Kasumi-1 (cell line): ENCODE results near the gene ZNF74.
"Not testable (repeated sequence)": the region's sequence is repeated elsewhere in the genome, so short reads cannot be mapped to it uniquely, and the experiment has no call there.

ENCODE experiments used
- DNase-seq, 2 experiments: peaks; one replicate each; lab custom pipeline; 2025; lab: John Stamatoyannopoulos, UW

Gene ZNF74

DNA sequence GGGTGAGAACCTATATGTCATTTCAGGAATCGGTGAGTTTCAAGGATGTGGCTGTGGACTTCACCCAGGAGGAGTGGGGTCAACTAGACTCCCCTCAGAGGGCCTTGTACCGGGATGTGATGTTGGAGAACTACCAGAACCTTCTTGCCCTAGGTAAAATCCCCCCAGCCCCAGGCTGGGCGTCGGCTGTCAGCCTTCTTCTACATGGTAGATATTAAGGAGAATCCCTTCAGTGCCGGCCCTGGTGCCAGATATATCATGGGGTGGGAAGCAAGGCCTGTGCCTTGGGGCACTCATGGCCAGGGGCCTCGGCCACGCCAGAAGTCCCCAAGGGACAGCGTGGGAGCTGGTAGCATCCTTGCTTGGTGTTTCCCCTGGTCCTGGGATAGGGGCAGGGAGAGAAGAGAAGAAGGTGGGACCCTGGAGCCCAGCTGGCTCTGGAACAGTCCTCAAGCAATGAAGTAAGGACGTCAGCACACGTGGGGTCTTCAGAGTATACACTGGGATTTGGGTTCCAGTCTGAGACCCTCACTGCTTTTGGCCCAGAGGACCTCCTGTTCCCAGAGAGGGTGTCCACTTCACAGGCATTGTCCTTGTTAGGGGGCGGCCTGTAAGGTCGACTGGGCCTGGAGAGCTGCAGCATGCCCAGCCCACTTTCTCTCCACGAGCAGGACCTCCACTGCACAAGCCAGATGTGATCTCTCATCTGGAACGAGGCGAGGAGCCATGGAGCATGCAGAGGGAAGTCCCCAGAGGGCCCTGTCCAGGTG lies 6.8 kb downstream of the ZNF74 start:
- DNase-seq = no peak

DNA sequence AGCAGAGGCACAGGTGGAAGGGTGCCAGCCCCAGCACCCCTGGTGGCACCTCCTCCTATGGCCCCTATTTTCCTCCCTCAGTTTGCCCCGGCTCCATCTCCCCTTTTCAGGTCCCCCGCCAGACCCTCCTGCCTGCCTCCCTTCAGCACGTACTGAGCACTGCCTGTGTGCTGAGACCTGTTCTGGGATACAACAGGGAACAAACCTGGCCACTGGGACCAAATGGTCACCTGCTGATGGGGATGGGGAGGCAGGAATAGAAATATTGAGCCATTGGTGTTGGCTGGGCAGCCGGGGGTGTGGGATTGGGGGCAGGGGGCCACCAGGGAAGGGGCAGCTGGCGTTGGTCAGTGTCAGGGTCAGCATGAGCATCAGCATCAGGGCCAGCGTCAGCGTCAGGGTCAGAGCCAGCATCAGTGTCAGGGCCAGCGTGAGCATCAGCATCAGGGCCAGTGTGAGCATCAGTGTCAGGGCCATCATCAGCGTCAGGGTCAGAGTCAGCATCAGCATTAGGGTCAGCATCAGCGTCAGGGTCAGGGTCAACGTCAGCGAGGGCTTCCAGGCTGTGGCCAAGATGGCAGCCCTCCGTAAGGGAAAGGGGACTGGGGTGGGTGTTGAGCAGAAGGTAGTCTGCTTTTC lies 7.5 kb downstream of the ZNF74 start:
- no peak for DNase-seq

DNA sequence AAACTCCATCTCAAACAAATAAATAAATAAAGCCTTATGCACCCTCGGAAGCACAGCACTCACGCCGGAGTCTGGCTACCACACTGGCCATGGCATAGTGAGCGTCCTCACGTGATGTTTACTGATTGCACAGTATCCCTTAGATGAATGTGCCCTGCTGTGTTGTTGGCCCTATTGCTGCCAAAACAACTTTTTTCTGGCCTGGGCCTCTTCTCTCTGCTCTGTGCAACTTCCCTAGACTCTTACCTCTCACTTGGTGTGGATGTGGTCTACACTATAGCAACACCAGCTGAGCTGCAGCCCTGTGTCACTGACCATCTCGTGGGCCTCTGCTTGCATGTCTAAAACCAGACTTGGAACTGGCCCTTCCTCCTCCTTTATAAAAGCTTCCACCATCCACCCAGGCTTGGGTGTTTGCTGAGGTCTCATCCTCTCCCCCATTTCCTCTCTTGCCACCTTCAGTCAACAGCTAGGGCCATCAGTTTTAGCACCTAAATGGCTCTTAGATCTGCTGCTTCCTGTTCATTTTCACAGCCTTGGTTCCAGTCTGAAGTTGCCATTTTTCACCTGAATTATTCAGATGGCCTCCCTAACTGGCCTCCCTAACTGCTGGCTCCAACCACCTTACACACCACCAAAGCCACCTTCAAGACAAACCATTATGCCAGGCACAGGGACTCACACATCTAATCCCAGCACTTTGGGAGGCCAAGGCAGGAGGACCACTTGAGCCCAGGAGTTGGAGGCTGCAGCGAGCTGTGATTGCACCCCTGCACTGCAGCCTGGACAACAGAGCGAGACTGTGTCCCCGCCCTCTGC lies 9.2 kb downstream of the ZNF74 start:
- DNase-seq = no peak

- no peak for DNase-seq
These were observed 9.8 kb downstream of the ZNF74 start for GRCh38 chr22:20403779-20404140.

DNA sequence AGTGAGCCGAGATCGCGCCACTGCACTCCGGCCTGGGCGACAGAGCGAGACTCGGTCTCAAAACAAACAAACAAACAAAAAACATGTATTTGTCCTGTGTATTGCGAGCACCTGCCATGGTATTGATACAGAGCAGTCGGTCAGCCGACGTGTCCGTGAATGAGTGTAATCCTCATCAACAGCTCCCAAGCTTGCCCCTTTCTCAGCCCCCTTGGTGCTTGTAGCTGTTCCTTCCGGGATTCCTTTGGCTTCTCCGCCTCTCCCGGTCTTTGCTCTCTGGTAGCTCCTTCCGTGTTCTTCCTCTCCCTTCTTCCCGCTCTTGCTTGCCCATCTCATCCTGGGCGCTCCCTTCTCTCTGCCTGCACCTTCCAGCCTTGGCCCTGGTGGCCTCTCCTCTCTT lies 10.9 kb downstream of the ZNF74 start:
- no peak for DNase-seq

- DNase-seq = no peak
These were observed 11.5 kb downstream of the ZNF74 start for GRCh38 chr22:20405291-20405930.

- DNase-seq = no peak
These were observed 12.2 kb downstream of the ZNF74 start for GRCh38 chr22:20405931-20406685.

DNA sequence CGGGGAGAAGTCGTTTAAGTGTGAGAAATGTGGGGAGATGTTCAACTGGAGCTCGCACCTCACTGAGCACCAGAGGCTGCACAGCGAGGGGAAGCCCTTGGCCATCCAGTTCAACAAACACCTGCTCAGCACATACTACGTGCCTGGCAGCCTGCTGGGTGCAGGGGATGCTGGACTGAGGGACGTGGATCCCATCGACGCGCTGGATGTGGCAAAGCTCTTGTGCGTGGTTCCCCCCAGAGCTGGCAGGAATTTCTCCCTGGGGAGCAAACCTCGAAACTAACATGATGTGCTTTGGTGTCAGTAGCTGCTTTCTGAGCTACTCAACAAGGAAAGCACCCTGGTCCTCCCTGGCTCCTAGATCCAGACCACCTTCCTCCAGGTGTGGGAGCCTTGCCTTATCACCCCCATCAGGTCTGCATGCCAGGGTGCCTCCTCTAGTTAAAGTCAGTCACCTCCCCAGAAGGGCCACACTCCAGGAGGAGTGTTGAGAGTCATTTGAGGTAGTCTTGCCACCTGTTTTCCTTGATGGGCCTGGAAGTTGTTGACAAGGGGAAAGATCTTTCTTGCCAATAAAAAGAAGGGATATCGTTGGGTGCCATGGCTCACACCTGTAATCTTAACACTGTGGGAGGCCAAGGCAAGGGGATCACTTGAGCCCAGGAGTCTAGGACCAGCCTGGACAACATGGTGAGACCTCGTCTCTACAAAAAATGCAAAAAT lies 12.9 kb downstream of the ZNF74 start:
- DNase-seq = no peak

GRCh38 chr22:20407829-20408228 lies 13.9 kb downstream of the ZNF74 start:
- DNase-seq = no peak

GRCh38 chr22:20408891-20409290 lies 14.9 kb downstream of the ZNF74 start:
- DNase-seq = no peak

DNA sequence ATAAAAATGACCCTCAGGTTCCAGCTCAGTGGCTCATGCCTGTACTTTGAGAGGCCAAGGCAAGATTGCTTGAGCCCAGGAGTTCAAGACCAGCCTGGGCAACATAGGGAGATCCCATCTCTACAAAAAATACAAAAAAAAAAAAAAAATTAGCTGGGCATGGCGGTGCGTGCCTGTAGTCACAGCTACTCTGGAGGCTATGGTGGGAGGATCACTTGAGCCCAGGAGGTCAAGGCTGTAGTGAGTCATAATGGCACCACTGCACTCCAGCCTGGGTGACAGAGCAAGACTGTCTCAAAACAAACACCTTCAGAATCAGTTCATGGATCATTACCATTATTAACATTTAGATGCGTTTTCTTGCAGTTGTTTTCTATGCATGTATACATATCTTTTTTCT lies 15.4 kb downstream of the ZNF74 start:
- DNase-seq = not testable (repeated sequence)

GRCh38 chr22:20412474-20413216 lies 18.7 kb downstream of the ZNF74 start:
- no peak for DNase-seq

- DNase-seq = no peak
These were observed 19.5 kb downstream of the ZNF74 start for GRCh38 chr22:20413217-20414058.

DNA sequence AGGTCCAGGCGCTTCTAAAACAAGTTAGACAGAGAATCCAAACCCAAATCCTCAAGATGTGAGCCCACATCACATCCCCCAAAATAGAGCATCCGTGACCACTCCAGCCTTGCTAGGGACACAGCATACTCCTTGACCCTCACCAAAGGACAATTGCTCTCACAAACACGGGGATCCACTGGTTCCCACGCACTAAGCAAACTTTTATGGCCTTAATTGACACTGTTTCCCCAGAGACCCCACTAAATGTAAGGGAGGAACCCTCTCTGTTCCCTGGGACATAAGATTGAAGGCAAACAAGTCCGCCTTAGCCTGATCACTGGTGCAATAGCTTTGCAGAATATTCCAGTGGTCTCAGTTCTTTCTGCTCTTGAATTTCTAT lies 20.1 kb downstream of the ZNF74 start:
- DNase-seq = no peak

DNA sequence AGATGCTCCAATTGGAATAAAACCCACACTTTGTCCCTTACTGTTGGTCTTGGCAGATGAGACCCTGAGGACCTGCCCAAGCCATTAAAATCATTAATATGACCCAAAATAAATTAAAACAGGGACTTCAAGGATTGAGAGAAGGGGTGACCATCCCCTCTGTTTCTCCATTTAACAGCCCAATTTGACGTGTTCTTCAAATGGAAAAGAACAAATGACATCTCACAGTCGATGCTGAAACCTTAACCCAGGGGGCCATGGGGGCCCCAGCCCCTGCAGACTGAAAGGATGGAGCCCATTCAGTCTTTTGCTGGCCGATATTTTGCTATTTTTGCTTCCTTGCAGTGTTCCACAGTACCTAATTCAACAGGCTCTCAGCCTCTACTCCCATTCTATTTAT lies 20.5 kb downstream of the ZNF74 start:
- no peak for DNase-seq

DNA sequence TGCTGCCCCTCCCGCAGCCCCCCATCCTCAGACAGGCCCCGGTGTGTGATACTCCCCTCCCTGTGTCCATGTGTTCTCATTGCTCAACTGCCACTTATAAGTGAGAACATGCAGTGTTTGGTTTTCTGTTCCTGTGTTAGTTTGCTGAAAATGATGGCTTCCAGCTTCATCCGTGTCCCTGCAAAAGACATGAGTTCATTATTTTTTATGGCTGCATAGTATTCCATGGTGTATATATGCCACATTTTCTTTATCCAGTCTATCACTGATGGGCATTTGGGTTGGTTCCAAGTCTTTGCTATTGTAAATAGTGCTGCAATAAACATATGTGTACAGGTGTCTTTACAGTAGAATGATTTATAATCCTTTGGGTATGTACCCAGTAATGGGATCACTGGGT lies 21.3 kb downstream of the ZNF74 start:
- DNase-seq = not testable (repeated sequence)

DNA sequence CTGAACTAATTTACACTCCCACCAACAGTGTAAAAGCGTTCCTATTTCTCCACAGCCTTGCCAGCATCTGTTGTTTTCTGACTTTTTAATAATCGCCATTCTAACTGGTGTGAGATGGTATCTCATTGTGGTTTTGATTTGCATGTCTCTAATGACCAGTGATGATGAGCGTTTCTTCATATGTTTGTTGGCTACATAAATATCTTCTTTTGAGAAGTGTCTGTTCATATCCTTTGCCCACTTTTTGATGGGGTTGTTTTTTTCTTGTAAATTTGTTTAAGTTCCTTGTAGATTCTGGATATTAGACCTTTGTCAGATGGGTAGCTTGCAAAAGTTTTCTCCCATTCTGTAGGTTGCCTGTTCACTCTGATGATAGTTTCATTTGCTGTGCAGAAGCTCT lies 21.7 kb downstream of the ZNF74 start:
- not testable (repeated sequence) for DNase-seq

- DNase-seq = peak; percentile 38 to 66
These were observed 24.3 kb downstream of the ZNF74 start for GRCh38 chr22:20418211-20418788.

DNA sequence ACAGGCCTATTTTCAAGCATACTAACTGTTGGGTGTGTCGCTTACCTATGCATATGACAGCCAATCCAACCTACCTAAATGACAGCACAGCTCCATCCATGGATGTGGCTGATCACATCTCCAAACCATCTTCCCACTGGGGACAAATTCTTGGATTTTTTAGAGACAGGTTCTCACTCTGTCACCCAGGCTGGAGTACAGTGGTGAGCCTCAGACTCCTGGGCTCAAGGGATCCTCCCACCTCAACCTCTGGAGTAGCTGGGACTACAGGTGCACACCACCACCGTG lies 25.7 kb downstream of the ZNF74 start:
- DNase-seq = no peak
